ENCODE results near the gene TRIM8.

Gene TRIM8

GRCh38 chr10:102644066-102644645, at the start of gene TRIM8:
TRIM8 (plus strand) TSS chr10:102644479; CDS start chr10:102644618, 139 bp downstream.
- DNase-seq, result peak in 1 of 2 experiments; percentile 15

GRCh38 chr10:102595293-102595692, 49.0 kb upstream of the TRIM8 start:
- DNase-seq, result no peak

- no peak for DNase-seq
Observed at GRCh38 chr10:102595897-102596296, 48.4 kb upstream of the TRIM8 start.

- peak in 1 of 2 experiments; percentile 27 for DNase-seq
Observed at GRCh38 chr10:102596506-102596971, 47.7 kb upstream of the TRIM8 start.

GRCh38 chr10:102597131-102597991, 46.9 kb upstream of the TRIM8 start:
- DNase-seq, result no peak

GRCh38 chr10:102598243-102598642, 46.0 kb upstream of the TRIM8 start:
- DNase-seq, result no peak

- no peak for DNase-seq
Observed at GRCh38 chr10:102599565-102600327, 44.5 kb upstream of the TRIM8 start.

- DNase-seq, result no peak
Observed at GRCh38 chr10:102600816-102601215, 43.5 kb upstream of the TRIM8 start.

- DNase-seq, result no peak
Observed at GRCh38 chr10:102601639-102602038, 42.6 kb upstream of the TRIM8 start.

- DNase-seq, result no peak
Observed at GRCh38 chr10:102602272-102603045, 41.8 kb upstream of the TRIM8 start.

- no peak for DNase-seq
Observed at GRCh38 chr10:102603946-102604345, 40.3 kb upstream of the TRIM8 start.

GRCh38 chr10:102604439-102604841, 39.8 kb upstream of the TRIM8 start:
- DNase-seq, result no peak

GRCh38 chr10:102605712-102606111, 38.6 kb upstream of the TRIM8 start:
- DNase-seq, result no peak

- no peak for DNase-seq
Observed at GRCh38 chr10:102608487-102608886, 35.8 kb upstream of the TRIM8 start.

GRCh38 chr10:102610441-102610887, 33.8 kb upstream of the TRIM8 start:
- DNase-seq, result no peak

GRCh38 chr10:102611514-102612087, 32.7 kb upstream of the TRIM8 start:
- no peak for DNase-seq

- DNase-seq, result no peak
Observed at GRCh38 chr10:102612964-102613275, 31.4 kb upstream of the TRIM8 start.

GRCh38 chr10:102613286-102613685, 31.0 kb upstream of the TRIM8 start:
- no peak for DNase-seq

GRCh38 chr10:102613785-102614184, 30.5 kb upstream of the TRIM8 start:
- no peak for DNase-seq

- DNase-seq, result no peak
Observed at GRCh38 chr10:102614888-102615287, 29.4 kb upstream of the TRIM8 start.

GRCh38 chr10:102615361-102615760, 28.9 kb upstream of the TRIM8 start:
- DNase-seq, result no peak

GRCh38 chr10:102616066-102616770, 28.1 kb upstream of the TRIM8 start:
- DNase-seq, result no peak
